GM23338 (cell line): ENCODE data around the gene RPS6KA1. TPM values are rescaled to one million over a fixed set of nuclear protein-coding genes. Genes with fewer than 3 reads are reported as not detected.

Experiments used
- CREB1 ChIP-seq: fragments of 250-450 bp; sonication (Bioruptor Pico); IDR thresholded peaks from 2 replicates; pipeline ENCODE4 v1.5.0; 2020; ENCODE audit warnings: low read depth, mild to moderate bottlenecking, moderate library complexity
- EZH2 ChIP-seq: fragments of 200-600 bp; sonication (generic); IDR thresholded peaks from one replicate; pipeline ENCODE4 v1.8.0; 2017; ENCODE audit warnings: antibody characterized with exemption, mild to moderate bottlenecking, low read depth; ENCODE audit not compliant: unreplicated experiment
- EZH2phosphoT487 ChIP-seq: fragments of 200-600 bp; sonication (generic); IDR thresholded peaks from one replicate; pipeline ENCODE4 v1.8.1; 2018; ENCODE audit warnings: antibody characterized with exemption; ENCODE audit not compliant: unreplicated experiment
- JUNB ChIP-seq: IDR thresholded peaks from one replicate; pipeline ENCODE4 v1.6.1; 2016; ENCODE audit warnings: antibody characterized with exemption; ENCODE audit not compliant: unreplicated experiment
- NANOG ChIP-seq: IDR thresholded peaks from 2 replicates; pipeline ENCODE4 v1.6.1; 2016; ENCODE audit warnings: antibody characterized with exemption, borderline replicate concordance
- POLR2AphosphoS5 ChIP-seq: IDR thresholded peaks from 2 replicates; pipeline ENCODE4 v1.6.1; 2016; ENCODE audit warnings: antibody characterized with exemption, low read depth
- REST ChIP-seq: IDR thresholded peaks from one replicate; pipeline ENCODE4 v1.6.1; 2018; ENCODE audit warnings: antibody characterized with exemption; ENCODE audit not compliant: unreplicated experiment
- ZNF114 ChIP-seq: fragments of 250-450 bp; sonication (Bioruptor Pico); IDR thresholded peaks from 2 replicates; pipeline ENCODE4 v1.5.0; 2020; ENCODE audit warnings: mild to moderate bottlenecking, moderate library complexity
- polyA plus RNA-seq: library from polyadenylated mRNA; unstranded; fragments of >200 nt; fragmentation: Nextera tagmentation; extraction: Ambion mirVana; gene quantifications from 2 replicates; pipeline ENCODE4 v1.2.1, GENCODE V29; 2016
- total RNA-seq: library from RNA; depleted of rRNA; stranded (reverse); fragments of >200 nt; shearing (Covaris generic); gene quantifications from 2 replicates; pipeline ENCODE4 v1.2.3, GENCODE V29; 2014
- TF ChIP-seq, protein P1 (sequence below): fragments of 250-450 bp; sonication (Bioruptor Pico); IDR thresholded peaks from 2 replicates; pipeline ENCODE4 v1.5.0; 2020; ENCODE audit warnings: mild to moderate bottlenecking, moderate library complexity

Gene RPS6KA1
- total and polyA plus RNA-seq, 2 experiments from 2014 or later = 28.3 to 68.6 TPM

- TF ChIP-seq, protein P1, sequence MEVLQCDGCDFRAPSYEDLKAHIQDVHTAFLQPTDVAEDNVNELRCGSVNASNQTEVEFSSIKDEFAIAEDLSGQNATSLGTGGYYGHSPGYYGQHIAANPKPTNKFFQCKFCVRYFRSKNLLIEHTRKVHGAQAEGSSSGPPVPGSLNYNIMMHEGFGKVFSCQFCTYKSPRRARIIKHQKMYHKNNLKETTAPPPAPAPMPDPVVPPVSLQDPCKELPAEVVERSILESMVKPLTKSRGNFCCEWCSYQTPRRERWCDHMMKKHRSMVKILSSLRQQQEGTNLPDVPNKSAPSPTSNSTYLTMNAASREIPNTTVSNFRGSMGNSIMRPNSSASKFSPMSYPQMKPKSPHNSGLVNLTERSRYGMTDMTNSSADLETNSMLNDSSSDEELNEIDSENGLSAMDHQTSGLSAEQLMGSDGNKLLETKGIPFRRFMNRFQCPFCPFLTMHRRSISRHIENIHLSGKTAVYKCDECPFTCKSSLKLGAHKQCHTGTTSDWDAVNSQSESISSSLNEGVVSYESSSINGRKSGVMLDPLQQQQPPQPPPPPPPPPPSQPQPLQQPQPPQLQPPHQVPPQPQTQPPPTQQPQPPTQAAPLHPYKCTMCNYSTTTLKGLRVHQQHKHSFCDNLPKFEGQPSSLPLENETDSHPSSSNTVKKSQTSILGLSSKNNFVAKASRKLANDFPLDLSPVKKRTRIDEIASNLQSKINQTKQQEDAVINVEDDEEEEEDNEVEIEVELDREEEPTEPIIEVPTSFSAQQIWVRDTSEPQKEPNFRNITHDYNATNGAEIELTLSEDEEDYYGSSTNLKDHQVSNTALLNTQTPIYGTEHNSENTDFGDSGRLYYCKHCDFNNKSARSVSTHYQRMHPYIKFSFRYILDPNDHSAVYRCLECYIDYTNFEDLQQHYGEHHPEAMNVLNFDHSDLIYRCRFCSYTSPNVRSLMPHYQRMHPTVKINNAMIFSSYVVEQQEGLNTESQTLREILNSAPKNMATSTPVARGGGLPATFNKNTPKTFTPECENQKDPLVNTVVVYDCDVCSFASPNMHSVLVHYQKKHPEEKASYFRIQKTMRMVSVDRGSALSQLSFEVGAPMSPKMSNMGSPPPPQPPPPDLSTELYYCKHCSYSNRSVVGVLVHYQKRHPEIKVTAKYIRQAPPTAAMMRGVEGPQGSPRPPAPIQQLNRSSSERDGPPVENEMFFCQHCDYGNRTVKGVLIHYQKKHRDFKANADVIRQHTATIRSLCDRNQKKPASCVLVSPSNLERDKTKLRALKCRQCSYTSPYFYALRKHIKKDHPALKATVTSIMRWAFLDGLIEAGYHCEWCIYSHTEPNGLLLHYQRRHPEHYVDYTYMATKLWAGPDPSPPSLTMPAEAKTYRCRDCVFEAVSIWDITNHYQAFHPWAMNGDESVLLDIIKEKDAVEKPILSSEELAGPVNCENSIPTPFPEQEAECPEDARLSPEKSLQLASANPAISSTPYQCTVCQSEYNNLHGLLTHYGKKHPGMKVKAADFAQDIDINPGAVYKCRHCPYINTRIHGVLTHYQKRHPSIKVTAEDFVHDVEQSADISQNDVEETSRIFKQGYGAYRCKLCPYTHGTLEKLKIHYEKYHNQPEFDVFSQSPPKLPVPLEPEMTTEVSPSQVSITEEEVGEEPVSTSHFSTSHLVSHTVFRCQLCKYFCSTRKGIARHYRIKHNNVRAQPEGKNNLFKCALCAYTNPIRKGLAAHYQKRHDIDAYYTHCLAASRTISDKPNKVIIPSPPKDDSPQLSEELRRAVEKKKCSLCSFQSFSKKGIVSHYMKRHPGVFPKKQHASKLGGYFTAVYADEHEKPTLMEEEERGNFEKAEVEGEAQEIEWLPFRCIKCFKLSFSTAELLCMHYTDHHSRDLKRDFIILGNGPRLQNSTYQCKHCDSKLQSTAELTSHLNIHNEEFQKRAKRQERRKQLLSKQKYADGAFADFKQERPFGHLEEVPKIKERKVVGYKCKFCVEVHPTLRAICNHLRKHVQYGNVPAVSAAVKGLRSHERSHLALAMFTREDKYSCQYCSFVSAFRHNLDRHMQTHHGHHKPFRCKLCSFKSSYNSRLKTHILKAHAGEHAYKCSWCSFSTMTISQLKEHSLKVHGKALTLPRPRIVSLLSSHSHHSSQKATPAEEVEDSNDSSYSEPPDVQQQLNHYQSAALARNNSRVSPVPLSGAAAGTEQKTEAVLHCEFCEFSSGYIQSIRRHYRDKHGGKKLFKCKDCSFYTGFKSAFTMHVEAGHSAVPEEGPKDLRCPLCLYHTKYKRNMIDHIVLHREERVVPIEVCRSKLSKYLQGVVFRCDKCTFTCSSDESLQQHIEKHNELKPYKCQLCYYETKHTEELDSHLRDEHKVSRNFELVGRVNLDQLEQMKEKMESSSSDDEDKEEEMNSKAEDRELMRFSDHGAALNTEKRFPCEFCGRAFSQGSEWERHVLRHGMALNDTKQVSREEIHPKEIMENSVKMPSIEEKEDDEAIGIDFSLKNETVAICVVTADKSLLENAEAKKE (CRISPR knock-in tag) = no peak
- TF ChIP-seq EZH2 (no peak), JUNB (no peak), CREB1 (CRISPR knock-in tag) (no peak), POLR2AphosphoS5 (no peak), EZH2phosphoT487 (no peak), REST (no peak), ZNF114 (CRISPR knock-in tag) (no peak), NANOG (no peak)
Measured at GRCh38 chr1:26546819-26547218, 17.3 kb downstream of the RPS6KA1 start (continued).
